EH (cell line): ENCODE data around the gene OTOP3.

Experiments used
- DNase-seq: peaks from one replicate; pipeline ENCODE4 v3.0.0-alpha.2; 2015; ENCODE audit warnings: low read depth

The OTOP3 gene

DNA sequence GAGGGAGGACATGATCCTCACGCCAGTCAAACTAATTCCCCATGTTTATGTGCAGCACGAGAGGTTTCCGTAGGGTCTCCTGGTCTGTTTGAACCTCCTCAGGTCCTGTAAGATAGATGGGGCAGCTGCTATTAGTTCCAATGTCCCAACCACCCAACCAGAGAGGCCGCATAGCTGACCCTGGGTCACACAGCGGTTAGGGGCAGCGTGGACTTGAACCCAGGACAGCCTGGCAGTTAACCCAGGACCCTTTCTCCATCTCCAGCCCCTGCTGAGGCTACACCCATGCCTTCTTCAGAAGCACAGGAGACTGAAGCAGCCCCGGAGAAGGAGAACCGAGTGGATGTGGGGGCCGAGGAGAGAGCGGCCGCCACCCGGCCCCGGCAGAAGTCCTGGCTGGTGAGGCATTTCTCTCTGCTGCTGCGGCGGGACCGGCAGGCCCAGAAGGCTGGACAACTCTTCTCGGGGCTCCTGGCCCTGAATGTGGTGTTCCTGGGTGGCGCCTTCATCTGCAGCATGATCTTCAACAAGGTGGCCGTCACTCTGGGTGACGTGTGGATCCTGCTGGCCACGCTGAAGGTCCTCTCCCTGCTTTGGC lies 5.5 kb downstream of the OTOP3 start:
- DNase-seq: no peak

DNA sequence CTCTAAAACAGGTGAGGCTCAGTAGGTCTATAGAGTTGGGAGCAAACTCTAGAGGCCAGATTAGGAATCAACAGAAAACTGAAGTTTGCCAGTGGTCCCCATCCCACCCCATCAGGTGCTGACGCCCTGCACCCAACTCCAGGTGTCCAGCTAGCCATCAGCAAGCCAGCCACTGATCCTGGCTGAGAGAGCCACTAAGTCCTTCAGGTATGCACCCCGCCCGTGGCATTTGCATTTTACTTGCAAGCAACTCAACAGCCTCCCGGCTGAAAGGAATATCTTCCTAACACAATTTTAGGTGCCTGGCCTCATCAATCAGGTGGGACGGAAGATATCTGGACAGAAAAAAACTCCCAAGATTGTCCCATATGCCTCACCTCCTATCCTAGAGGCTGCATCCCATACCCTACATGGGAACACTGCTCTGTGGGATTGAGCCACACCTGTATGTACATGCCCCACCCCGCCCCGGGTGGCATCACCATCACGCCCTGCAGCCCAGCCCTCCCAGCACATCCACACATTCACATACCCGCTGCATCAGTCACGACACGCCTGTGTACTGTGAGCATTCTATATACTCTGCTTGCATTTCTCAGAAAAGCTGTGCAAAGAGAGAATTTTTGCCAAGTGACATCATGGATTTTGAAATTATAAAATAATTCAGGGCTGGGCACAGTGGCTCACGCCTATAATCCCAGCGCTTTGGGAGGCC lies 8.3 kb downstream of the OTOP3 start:
- no peak for DNase-seq

DNA sequence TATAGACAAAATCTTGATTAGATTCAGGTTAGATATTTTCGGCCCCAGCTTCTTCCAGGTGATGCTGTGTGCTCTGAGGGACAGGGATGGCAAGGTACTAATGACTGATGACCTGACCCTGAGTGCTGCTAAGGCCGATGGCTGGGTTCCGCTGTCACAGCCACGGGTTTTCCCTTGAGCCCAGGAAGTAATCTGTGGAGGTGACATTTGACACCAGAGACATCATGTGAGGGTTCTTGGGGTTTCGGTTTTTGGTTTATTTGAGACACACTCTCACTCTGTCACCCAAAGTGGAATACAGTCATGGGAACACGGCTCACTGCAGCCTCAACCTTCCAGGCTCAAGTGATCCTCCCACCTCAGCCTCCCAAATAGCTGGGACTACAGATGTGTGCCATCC lies 9.8 kb downstream of the OTOP3 start:
- DNase-seq: no peak

DNA sequence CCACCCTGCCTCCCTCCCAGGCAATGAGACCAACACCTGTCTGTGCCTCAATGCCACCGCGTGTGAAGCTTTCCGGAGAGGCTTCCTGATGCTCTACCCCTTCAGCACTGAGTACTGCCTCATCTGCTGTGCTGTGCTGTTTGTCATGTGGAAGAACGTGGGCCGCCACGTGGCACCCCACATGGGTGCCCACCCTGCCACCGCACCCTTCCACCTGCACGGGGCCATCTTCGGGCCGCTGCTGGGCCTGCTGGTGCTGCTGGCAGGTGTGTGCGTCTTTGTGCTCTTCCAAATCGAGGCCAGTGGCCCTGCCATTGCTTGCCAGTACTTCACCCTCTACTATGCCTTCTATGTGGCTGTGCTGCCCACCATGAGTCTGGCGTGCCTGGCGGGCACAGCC lies 10.9 kb downstream of the OTOP3 start:
- no peak for DNase-seq

DNA sequence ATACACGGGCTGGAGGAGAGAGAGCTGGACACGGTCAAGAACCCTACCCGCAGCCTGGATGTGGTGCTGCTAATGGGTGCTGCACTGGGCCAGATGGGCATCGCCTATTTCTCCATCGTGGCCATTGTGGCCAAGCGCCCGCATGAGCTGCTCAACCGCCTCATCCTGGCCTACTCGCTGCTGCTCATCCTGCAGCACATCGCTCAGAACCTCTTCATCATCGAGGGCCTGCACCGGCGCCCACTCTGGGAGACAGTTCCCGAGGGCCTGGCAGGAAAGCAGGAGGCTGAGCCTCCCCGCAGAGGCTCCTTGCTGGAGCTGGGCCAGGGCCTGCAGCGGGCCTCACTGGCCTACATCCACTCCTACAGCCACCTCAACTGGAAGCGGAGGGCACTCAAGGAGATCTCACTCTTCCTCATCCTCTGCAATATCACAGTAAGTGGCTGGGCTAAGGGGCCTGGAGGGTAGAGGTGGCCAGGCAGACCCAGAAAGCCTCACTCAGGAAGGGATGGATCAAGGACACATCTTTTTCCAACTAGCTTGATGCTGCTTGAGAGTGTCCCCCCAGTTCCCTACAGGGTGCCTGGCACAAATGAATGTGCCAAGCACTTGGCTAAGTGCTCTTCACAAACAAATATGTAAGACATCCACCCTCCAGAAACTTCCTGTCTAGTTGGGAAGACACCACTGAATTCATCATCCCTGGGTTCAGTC lies 11.5 kb downstream of the OTOP3 start:
- DNase-seq: no peak

DNA sequence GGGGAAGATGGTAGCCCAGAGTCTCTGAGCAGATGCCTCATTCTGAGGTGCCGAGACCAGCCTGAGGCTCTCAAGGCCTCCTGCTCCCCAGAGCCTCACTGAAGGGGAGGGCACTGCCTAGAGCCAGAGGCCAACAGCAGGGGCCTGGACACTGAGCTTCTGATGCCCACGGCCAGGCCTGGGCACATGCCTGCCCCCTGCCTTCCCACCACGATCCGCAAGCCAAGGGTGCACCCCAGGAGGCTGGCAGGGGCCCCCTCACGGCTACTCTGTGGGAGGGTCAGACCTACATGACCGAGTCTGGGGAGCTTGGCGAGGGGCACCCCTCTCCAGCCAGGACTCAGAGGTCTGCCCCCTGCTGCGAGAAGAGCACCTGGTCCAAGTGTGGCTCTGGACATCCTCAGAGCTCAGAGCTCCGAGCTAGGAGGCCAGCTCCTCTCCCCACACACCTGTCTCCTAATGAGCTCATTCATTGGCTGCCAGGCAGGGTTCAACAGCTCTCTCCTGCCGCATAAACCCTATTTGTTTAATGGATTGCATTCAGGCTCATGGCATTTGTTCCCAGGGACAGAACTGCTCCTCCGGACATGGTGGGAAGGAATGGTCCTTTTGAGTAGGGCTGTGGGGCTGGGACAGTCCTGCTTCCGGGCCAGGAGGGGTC lies 13.9 kb downstream of the OTOP3 start:
- no peak for DNase-seq

DNA sequence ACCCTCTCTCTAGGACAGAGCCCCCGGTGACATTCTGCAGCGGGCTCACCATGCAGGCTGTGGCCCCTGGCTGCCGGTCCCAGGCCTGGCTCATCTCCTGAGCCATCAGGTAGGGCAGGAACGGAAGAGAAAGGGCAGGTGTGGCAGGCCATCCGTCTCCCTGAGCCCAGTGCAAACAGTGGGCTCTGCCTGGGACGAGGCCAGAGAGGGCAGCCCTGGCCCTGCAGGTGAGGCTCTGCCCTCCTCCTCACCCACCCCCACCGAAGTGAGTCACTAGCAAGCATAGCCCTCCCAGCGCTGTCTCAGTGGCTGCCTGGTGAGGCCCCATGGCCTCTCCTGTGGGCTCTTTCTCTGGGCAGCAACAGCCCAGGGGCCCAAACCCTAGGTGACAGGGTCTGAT lies 14.5 kb downstream of the OTOP3 start:
- no peak for DNase-seq

DNA sequence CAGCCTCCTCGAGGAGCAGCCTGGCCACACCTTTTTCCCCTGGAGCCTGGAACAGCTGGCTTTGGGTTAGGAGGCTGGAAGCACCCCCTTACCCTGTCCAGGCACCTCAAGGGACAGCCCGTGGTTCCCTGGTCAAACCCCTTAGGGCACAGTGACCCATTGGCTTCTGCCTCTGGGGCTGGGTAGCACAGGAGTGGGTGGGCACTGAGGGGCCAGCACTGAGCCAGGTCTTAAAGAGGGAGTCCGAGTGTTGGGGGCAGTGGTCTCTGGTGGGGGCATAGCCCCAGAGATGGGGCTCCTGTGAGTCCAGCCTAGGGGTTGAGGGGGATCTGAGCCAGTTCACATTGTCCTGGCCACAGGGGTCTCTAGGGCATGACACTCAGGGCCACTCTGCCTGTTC lies 15.4 kb downstream of the OTOP3 start:
- DNase-seq: no peak

DNA sequence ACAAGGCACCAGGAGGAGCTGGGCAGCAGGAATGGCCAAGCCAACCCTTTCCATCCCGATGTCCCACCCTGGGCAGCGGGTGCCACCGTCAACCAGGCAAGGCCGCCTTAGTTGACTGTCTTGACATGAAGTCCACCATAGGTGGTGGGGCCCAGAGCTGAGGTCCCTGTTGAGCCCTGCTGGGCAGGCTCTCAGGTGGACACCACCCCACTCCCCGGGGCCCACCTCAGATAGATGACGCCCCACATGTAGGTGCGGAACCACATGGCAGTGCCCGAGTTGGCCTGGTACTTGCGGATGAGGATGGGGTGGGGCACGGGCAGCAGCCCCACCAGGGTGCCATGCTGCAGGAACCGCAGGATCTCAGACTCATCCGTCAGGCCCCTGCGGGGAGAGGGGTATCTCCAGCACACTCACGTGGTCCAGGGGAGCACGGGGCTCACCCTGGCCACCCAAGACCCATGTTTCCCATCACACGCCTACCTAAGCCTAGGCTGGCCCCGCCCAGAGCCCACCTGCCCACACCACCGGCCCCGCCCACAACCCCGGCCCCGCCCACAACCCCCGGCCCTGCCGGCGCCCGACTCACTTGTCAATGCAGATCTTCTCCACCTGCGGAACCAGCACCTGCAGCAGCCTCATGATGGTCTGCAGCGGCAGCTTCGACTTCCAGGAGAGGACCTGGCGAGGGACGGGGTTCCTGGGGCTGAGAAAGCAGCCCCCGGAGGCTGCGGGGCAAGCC lies 16.2 kb downstream of the OTOP3 start:
- no peak for DNase-seq

DNA sequence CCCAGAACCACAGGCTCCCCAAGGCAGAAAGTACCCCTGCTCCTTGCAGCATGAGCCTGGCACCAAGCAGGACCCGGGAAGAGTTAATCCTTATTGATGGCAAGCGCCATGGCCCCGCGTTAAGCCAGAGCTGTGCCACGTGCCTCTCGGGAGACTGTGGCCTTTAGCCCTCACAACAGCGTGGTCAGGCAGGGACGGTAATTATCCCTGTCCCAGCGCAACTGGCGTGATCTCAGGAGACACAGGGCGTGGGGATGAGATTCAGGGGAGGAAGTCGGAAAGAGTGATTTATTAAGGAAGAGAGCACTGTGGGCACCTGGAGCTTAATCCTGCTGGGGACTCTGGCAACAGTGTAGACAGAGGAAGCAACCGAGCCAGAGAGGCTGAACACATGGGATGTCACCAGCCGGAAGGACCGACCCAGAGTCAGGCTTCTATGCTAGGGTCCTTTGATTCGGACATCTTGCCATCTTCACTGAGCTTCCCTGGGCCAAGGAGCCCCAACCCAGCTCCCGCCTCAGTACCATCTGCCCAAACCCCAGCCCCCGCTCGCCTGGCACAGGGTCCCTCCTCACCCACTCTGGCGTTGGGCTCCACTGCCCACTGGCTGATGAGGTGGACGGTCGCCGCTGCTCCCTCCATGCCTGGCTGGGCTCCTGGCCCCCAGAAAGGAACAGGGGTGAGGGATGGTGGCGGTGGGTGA lies 16.9 kb downstream of the OTOP3 start:
- no peak for DNase-seq

DNA sequence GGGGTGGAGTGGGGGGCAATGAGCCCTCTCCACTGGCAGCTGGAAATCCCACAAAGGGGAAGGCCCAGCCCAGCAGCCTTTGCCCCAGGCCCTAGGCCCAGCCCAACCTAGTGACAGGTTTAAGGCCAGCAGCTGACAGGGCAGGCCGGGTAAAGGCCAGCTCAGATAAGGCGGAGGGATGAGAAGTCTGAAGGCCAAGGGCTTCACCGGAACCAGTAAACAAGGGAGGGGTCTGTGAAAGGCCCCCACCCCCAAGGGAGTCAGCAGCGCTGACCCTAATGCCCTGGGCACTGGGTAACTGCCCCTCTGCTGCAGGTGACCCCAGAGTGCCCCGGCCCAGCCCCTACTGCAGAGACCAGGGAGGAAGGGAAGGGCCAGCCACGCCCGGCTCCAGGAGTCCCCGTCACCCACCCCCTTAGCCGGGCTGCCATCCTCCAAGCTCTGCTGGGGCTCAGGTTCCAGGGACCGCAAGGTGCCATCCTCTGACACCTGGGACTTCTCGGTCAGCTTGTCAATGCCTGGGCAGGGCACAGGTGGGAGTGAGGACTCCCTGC lies 17.5 kb downstream of the OTOP3 start:
- DNase-seq: no peak

DNA sequence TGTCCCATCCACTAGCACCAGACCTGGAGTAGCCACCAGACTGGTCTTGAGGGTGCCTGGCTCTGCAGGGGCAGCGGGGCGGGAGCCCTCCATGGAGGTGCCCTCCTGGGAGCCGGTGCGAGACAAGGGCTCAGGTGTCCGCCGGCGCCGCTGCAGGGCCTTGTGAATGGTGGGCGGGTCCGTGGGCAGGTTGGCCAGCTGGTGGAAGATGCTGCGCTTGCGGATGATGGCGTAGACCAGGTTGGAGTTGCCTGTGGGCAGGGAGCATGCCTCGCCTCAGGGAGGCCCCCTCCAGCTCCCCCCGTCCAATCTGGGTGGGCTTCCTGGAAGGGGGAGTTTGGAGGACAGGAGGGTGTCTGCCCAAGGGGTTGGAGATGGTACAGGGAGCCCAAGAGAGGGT lies 18.4 kb downstream of the OTOP3 start:
- DNase-seq: no peak

DNA sequence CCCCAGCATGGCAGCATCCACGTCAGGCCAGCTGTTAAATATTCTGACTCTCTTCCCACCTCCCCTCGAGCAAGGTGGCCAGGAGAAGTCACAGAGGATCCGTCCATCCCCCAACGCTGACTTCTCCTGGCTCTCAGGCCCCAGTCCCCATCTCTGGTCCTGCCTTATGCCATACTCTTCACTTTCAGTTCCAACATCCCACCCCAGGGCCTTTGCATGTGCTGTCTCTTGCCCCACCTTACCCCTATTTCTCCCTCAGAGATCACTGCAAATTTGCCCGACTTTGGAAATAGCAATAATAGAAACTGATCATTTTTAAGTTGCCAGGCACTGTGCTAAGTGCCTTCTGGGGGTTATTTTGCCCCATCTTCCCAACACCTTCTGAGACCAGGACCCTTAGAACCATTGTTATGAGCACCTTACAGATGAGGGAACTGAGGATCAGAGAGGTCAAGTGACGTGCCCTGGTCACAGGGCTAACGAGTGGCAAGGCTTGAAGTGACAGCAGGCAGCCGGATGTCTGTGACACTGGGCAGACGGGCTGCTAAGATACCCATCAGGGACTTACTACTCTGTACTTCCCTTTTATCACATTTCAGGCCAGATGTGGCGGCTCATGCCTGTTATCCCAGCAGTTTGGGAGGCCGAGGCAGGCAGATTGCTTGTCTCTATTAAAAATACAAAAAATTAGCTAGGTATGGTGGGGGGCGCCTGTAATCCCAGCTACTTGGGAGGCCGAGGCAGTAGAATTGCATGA lies 19.1 kb downstream of the OTOP3 start:
- no peak for DNase-seq

DNA sequence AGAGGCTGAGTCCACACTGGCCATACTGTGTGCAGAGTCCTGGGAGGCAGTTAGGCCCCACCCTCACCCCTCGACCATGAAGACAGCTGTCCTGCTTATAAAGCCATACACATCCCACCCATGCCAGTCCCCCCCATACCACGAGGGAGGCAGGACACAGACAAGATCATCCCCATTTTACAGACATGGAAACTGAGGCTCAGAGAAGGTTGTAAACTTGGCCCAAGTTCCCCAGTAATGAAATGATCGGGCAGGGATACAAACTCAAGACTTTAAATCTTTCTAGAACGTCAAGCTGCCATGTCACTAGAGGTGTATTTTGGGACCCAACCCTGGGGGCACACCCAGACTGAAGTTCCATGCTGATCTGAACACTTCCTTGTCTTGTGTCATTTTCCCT lies 20.4 kb downstream of the OTOP3 start:
- no peak for DNase-seq

DNA sequence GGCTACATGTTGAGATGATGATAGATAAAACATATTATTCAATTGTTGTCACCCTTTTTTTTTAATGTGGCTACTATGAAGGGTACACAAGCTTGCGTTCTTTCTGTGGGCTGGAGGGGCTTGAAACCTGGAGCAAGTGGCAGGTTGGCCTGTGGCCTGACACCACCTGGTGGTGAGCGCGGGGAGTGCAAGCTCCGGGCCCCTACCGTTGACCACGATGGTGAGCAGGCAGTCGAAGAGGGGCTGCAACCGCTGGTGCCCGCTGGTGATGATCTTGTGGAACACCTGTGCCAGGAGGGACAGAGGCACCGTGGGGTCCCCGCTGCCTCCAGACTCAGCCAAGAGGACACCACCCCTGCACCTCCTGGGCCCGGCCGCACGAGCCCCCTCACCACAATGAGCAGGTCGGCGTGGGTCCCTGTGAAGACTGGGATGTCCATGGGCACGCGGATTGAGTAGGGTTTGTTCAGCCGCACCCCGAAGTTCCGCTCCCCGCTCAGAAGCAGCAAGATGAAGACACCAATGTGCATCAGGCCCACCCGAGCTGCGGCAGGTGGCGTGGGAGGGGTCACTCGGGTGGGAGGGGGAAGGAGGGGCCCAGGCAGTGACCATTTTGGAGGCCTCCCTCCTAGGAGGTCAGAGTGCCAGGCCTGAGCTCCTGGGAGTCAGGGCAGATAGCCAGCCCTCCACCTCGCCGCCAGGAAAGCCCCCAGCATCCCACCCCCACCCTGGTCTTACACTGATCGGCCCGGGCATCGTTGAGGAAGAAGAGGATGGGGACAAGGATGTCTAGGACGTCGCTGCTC lies 22.4 kb downstream of the OTOP3 start:
- DNase-seq: peak; percentile 54

DNA sequence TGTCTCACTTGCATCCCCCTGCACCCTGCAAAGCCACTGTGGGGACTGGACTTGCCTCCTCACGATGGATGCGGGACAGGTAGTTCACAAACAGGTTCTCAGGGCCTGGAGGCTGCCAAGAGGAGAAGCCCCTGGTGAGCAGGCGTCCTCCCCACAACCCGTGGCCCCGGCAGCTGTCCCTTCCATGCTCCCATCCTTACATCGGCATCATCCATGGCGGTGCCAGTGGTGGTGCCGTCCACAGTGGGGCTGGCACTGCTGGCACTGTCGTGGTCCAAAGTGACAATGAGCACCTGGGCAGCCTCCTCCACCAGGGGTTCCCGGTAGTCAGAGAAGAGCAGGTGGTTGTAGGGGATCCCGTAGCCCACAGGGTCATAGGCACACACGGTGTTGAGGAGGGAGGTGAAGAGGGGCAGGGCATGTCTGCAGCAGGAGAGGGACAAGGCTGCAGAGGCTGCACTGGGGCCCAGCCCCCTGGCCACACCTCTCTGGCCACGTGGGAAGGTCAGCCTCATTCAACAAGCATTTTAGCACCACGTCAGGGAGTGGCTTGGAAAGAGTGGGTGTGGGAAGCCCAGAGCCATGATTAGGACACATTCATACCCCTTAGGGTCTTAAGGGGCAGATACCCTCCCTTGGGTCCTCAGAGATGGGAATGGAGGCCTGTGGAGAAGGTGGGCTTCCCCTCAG lies 24.3 kb downstream of the OTOP3 start:
- DNase-seq: peak; percentile 50

DNA sequence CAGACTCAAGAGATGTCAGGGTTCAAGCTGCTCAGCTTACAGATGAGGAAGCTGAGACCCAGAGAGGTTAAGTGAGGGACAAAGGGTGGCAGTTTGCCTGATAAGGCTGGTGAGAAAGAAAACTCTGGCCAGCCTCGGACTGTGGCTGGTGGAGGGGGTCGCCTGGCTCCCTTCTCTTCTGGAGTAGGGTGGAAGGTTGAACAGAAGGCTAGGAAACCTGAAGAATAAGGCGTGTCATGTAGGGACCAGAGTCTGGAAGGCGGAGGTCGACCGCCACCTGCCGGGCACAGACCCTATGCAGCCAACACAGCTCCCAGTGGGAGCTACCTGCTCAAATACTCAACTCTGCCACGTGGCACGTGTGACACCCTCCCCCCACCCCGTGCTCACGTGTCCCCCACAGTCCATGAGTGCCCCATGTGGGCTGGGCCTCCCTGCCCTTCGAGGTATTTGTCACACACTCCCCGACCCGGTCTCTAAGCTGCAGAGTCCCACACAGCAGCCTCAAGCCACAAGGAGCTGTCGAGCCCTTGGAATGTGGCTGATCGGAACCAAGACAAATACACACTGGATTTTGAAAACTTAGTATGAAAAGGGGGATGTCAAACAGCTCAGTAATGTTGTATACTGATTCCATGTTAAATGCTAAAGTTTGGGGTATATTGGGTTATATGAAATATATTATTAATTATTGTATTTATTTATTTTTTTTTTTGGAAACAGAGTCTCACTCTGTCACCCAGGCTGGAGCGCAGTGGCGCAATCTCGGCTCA lies 25.1 kb downstream of the OTOP3 start:
- DNase-seq: peak; percentile 25

DNA sequence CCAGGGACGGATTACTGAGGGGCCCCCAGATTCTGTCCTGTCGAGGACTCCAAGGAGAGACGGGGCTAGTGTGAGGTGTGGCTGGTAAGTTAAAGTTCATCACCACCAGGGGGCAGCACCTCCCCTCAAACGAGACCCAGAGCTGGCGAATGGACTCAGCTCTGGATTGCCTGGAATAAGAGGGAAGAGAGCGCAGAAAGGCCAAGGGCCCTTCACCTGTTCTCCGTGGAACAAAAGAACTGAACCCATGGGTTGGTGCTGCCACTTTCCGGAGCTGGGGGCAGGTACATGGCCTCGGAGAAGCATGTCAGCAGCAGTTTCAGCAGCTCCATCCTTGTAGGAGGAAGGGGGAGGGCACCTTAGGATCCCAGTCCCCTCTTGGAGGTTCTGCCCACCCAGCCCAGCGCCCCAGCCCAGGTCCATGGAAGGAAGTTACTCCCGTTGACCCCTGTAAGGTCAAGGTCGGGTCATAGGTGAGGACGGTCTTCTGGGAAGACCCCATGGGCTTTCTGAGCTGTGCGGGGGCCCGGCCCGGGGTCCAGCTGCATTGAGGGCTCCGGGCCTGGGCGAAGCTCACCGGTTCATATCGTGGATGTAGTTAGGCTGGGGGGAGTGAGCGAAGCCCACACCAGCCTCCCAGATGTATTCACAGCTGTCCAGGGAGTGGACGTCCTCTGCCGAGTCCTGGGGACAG lies 26.1 kb downstream of the OTOP3 start:
- peak; percentile 85 for DNase-seq
